Fibroblast of skin of right biceps (primary cell): Measurements from ENCODE around the gene CTSH.
A peak's percentile ranks its signal among the peaks of the same experiment; 100 is the strongest.
"Not testable (repeated sequence)": the region's sequence is repeated elsewhere in the genome, so short reads cannot be mapped to it uniquely, and the experiment has no call there.

Experiments
- DNase-seq: peaks from one replicate; pipeline ENCODE4 v3.0.0-alpha.2; 2013

Gene CTSH

GRCh38 chr15:78880242-78880533 is 64.7 kb downstream of the CTSH start:
- peak; percentile 51 for DNase-seq

GRCh38 chr15:78879517-78880241 is 65.2 kb downstream of the CTSH start:
- peak; percentile 56 for DNase-seq

GRCh38 chr15:78878356-78878755 is 66.5 kb downstream of the CTSH start:
- DNase-seq, result peak; percentile 74

GRCh38 chr15:78876954-78877353 is 67.9 kb downstream of the CTSH start:
- not testable (repeated sequence) for DNase-seq

GRCh38 chr15:78875107-78875914 is 69.5 kb downstream of the CTSH start:
- DNase-seq, result no peak

GRCh38 chr15:78873793-78874765 is 70.8 kb downstream of the CTSH start:
- DNase-seq, result no peak

- peak; percentile 96 for DNase-seq
Observed at GRCh38 chr15:78872972-78873792, 71.7 kb downstream of the CTSH start.

GRCh38 chr15:78872155-78872971 is 72.5 kb downstream of the CTSH start, which contains the start of gene MORF4L1:
Gene MORF4L1 (plus strand): TSS chr15:78872890. CDS start chr15:78873018, 128 bp downstream.
- peak; percentile 98 for DNase-seq

GRCh38 chr15:78871483-78872127 is 73.2 kb downstream of the CTSH start:
- not testable (repeated sequence) for DNase-seq
